ENCODE results near the gene LRP1B. TPM values are rescaled to one million over a fixed set of nuclear protein-coding genes. Genes with fewer than 3 reads are reported as not detected.

Gene LRP1B
- total RNA-seq, 1 donor from 2014 or later: not detected

- no peak for DNase-seq (ENCODE audit: missing footprints)
- intact Hi-C loops (cut with DNase I): no loop called here
- ATAC-seq: no peak
These were observed 672.5 kb downstream of the LRP1B start for GRCh38 chr2:141458351-141458750.

GRCh38 chr2:141455877-141456276 lies 674.9 kb downstream of the LRP1B start:
- no peak for ATAC-seq
- intact Hi-C loops (cut with DNase I): no loop called here
- DNase-seq (ENCODE audit: missing footprints): no peak

GRCh38 chr2:141455211-141455826 lies 675.5 kb downstream of the LRP1B start:
- DNase-seq (ENCODE audit: missing footprints) (no peak), ATAC-seq (no peak)
- intact Hi-C loops (cut with DNase I): no loop called here

GRCh38 chr2:141440072-141440635 lies 690.7 kb downstream of the LRP1B start:
- intact Hi-C loops (cut with DNase I): no loop called here
- DNase-seq (ENCODE audit: missing footprints) (no peak), ATAC-seq (no peak)

- no peak for ATAC-seq
These were observed 691.3 kb downstream of the LRP1B start for GRCh38 chr2:141439524-141439923.

GRCh38 chr2:141438536-141438935 lies 692.3 kb downstream of the LRP1B start:
- DNase-seq (ENCODE audit: missing footprints) (no peak), ATAC-seq (no peak)
- intact Hi-C loops (cut with DNase I): no loop called here

More at GRCh38 chr2:141439524-141439923, 691.3 kb downstream of the LRP1B start:
- no peak for DNase-seq (ENCODE audit: missing footprints)
- intact Hi-C loops (cut with DNase I): no loop called here

- intact Hi-C loops (cut with DNase I): no loop called here
- no peak for ATAC-seq
These were observed 693.3 kb downstream of the LRP1B start for GRCh38 chr2:141437521-141437920.

GRCh38 chr2:141423124-141423523 lies 707.7 kb downstream of the LRP1B start:
- DNase-seq (ENCODE audit: missing footprints) (no peak), ATAC-seq (no peak)
- intact Hi-C loops (cut with DNase I): no loop called here

More at GRCh38 chr2:141437521-141437920, 693.3 kb downstream of the LRP1B start:
- no peak for DNase-seq (ENCODE audit: missing footprints)

- intact Hi-C loops (cut with DNase I): no loop called here
- no peak for ATAC-seq
These were observed 713.5 kb downstream of the LRP1B start for GRCh38 chr2:141417246-141417797.

GRCh38 chr2:141411419-141411818 lies 719.4 kb downstream of the LRP1B start:
- intact Hi-C loops (cut with DNase I): no loop called here
- ATAC-seq (no peak), DNase-seq (ENCODE audit: missing footprints) (no peak)

More at GRCh38 chr2:141417246-141417797, 713.5 kb downstream of the LRP1B start:
- no peak for DNase-seq (ENCODE audit: missing footprints)

GRCh38 chr2:141399270-141399669 lies 731.5 kb downstream of the LRP1B start:
- intact Hi-C loops (cut with DNase I): no loop called here
- ATAC-seq: no peak
- DNase-seq (ENCODE audit: missing footprints): no peak

- ATAC-seq (no peak), DNase-seq (ENCODE audit: missing footprints) (no peak)
- intact Hi-C loops (cut with DNase I): no loop called here
These were observed 737.6 kb downstream of the LRP1B start for GRCh38 chr2:141393214-141393545.

- no peak for ATAC-seq
- intact Hi-C loops (cut with DNase I): no loop called here
- DNase-seq (ENCODE audit: missing footprints): no peak
These were observed 738.2 kb downstream of the LRP1B start for GRCh38 chr2:141392517-141393213.

- ATAC-seq (no peak), DNase-seq (ENCODE audit: missing footprints) (no peak)
- intact Hi-C loops (cut with DNase I): no loop called here
These were observed 744.6 kb downstream of the LRP1B start for GRCh38 chr2:141386168-141386567.

- intact Hi-C loops (cut with DNase I): no loop called here
- DNase-seq (ENCODE audit: missing footprints) (no peak), ATAC-seq (no peak)
These were observed 746.1 kb downstream of the LRP1B start for GRCh38 chr2:141384676-141385075.

- no peak for ATAC-seq
These were observed 748.9 kb downstream of the LRP1B start for GRCh38 chr2:141381946-141382345.

GRCh38 chr2:141380008-141380979 lies 750.5 kb downstream of the LRP1B start:
- intact Hi-C loops (cut with DNase I): no loop called here
- DNase-seq (ENCODE audit: missing footprints): no peak
- no peak for ATAC-seq

More at GRCh38 chr2:141381946-141382345, 748.9 kb downstream of the LRP1B start:
- intact Hi-C loops (cut with DNase I): no loop called here
- no peak for DNase-seq (ENCODE audit: missing footprints)

- DNase-seq (ENCODE audit: missing footprints) (no peak), ATAC-seq (no peak)
- intact Hi-C loops (cut with DNase I): no loop called here
These were observed 766.0 kb downstream of the LRP1B start for GRCh38 chr2:141364821-141365220.

GRCh38 chr2:141362311-141362710 lies 768.5 kb downstream of the LRP1B start:
- ATAC-seq (no peak), DNase-seq (ENCODE audit: missing footprints) (no peak)
- intact Hi-C loops (cut with DNase I): no loop called here
